ENCODE measurements around the gene GABPB1. TPM values are rescaled to one million over a fixed set of nuclear protein-coding genes. Genes with fewer than 3 reads are reported as not detected.
"Not testable (repeated sequence)": the region's sequence is repeated elsewhere in the genome, so short reads cannot be mapped to it uniquely, and the experiment has no call there.

GABPB1 gene
- total RNA-seq, 1 donor from 2014 or later = 48.9 TPM

DNA sequence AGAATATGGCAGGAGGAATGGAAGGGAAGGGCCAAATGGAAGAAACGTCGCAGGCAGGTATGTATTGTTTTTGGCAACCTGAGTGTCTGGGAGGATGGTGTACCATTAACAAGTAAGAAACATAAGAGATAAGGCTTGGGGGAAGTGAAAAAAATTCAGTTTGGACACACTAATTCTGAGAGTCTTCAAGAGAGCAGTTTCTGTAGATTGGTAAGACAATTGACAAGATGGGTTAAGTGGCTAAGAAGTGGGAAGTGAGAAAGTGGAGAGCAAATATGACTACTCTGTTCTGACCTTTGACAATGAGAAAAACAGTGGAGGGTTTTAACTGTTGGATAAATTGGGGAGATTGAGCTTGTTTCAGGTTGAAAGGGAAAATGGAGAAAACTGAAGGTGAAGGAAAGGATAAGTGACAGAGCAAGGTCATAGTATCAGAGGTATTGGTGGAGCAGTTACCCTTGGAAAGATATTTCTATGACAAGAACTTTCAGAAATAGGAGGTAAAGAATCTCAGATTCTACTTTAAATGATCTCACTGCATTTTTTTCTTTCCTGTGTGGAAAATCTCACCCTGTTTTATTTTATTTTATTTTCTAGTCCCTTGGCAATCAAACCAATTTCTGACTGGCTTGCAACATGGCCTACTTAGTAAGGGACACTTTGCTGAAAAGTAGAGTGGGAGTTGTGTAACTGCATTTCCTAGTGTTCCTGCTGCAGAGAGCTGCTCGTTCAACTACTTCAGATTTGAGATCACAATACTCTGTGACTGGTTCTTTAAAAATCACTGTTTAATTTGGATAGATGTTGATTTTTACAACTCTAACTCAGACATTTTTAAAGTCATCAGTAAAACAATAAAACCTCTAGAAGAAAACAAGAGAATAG lies 23.1 kb upstream of the GABPB1 start:
- TF ChIP-seq, protein P1, sequence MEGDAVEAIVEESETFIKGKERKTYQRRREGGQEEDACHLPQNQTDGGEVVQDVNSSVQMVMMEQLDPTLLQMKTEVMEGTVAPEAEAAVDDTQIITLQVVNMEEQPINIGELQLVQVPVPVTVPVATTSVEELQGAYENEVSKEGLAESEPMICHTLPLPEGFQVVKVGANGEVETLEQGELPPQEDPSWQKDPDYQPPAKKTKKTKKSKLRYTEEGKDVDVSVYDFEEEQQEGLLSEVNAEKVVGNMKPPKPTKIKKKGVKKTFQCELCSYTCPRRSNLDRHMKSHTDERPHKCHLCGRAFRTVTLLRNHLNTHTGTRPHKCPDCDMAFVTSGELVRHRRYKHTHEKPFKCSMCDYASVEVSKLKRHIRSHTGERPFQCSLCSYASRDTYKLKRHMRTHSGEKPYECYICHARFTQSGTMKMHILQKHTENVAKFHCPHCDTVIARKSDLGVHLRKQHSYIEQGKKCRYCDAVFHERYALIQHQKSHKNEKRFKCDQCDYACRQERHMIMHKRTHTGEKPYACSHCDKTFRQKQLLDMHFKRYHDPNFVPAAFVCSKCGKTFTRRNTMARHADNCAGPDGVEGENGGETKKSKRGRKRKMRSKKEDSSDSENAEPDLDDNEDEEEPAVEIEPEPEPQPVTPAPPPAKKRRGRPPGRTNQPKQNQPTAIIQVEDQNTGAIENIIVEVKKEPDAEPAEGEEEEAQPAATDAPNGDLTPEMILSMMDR (conservative IDR thresholded peaks at IDR 0.05; ENCODE audit: low read depth, low read length) = no peak
- no peak for DNase-seq (ENCODE audit: low read depth)
- no peak overlapping the region for H3K4me3 ChIP-seq (ENCODE audit: low read depth, low read length)

- not testable (repeated sequence) for H3K4me3 ChIP-seq (ENCODE audit: low read depth, low read length); DNase-seq (ENCODE audit: low read depth)
Measured at GRCh38 chr15:50369564-50369963, 14.6 kb upstream of the GABPB1 start.

GRCh38 chr15:50365971-50366370 lies 11.0 kb upstream of the GABPB1 start:
- TF ChIP-seq, protein P1 (conservative IDR thresholded peaks at IDR 0.05; ENCODE audit: low read depth, low read length) = no peak
- no peak overlapping the region for H3K4me3 ChIP-seq (ENCODE audit: low read depth, low read length)
- no peak for DNase-seq (ENCODE audit: low read depth)

DNA sequence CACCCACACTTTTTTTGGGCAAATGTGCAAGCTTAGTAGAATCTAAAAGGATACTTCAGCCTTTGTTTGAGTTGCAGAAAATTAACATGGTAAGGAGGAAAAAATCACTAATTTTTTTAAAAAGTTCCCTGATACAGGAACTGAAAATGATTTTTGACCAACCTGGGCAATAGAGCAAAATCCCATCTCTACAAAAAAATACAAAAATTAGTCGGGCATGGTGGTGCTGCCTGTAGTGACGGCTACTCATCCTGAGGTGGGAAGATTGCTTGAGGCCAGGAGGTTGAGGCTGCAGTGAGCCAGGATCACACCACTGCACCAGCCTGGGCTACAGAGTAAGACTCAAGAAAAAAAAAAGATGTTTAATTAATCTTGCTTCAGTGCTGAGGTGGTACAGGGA lies 10.6 kb upstream of the GABPB1 start:
- no peak for DNase-seq (ENCODE audit: low read depth)

DNA sequence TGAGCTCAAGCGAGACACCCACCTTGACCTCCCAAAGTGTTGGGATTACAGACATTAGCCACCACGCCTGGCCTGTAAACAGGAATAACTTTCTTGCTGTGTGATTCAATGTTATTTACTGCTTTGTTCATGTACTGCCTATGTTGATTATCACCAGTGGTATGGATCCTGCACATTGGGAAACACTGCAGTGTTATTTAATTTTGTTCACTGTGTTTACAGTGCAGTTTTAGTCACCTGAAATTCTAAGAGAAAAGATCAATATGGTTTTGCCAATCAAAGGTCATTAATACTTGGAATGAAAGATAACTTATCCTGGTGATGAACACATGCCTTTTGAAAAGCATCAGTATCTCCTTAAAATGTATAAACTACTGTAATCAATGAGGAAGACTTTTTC lies 8.6 kb upstream of the GABPB1 start:
- H3K4me3 ChIP-seq (ENCODE audit: low read depth, low read length) = no peak overlapping the region
- no peak for DNase-seq (ENCODE audit: low read depth)
- TF ChIP-seq, protein P1 (conservative IDR thresholded peaks at IDR 0.05; ENCODE audit: low read depth, low read length) = no peak

More for the DNA sequence above, 10.6 kb upstream of the GABPB1 start:
- TF ChIP-seq, protein P1 (conservative IDR thresholded peaks at IDR 0.05; ENCODE audit: low read depth, low read length) = no peak
- H3K4me3 ChIP-seq (ENCODE audit: low read depth, low read length) = no peak overlapping the region

DNA sequence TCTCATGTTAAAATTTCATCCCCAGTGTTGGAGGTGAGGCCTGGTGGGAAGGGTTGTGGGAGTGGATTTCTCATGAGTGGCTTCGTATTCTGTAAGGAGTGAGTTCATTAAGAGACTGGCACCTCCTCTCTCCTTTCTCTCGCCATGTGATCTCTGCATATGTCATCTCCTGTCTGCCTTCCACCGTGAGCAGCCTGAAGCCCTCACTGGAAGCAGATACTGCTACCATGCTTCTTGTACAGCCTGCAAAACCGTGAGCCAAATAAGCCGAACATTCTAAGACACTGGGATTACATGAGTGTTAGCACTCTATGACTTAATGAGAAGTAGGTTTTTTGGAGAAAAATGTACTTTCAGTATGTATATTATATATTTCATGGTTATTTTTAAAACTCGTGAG lies 6.8 kb upstream of the GABPB1 start:
- no peak overlapping the region for H3K4me3 ChIP-seq (ENCODE audit: low read depth, low read length)
- TF ChIP-seq, protein P1 (conservative IDR thresholded peaks at IDR 0.05; ENCODE audit: low read depth, low read length) = no peak
- DNase-seq (ENCODE audit: low read depth) = no peak

DNA sequence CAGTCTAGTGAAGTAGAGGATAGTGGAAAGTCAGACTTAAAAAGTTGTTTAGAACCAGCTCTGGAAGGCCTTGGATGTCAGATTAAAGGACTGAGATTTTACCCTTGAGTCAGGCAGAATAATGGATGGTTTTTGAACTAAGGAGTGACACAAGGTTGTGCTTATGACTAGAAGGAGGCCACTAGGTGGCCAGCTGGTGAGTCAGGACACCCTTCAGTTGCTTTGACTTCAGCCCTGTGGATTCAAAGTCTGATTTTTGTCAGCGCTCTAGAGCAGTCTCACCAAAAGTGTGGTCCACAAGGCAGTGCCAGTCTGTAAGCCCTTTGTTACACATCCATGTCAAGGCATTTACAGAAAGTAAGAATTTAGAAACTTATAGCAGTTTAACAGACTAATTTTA lies 3.8 kb upstream of the GABPB1 start:
- no peak overlapping the region for H3K4me3 ChIP-seq (ENCODE audit: low read depth, low read length)
- no peak for DNase-seq (ENCODE audit: low read depth)
- TF ChIP-seq, protein P1 (conservative IDR thresholded peaks at IDR 0.05; ENCODE audit: low read depth, low read length) = peak; percentile 77
